C4-2B (cell line): Measurements from ENCODE around the gene CFAP299.

ENCODE experiments used
- H3K27ac ChIP-seq: fragments of 450-650 bp; 2 replicates; pipeline ENCODE4 v1.5.1; 2017
- ZFX ChIP-seq: fragments of 450-650 bp; IDR thresholded peaks from 2 replicates; pipeline ENCODE4 v1.6.1; 2017
- TF ChIP-seq, protein P1 (sequence below): fragments of 450-650 bp; conservative IDR thresholded peaks from 2 replicates; pipeline ENCODE4 v1.5.1; 2017; ENCODE audit warnings: mild to moderate bottlenecking

The CFAP299 gene

DNA sequence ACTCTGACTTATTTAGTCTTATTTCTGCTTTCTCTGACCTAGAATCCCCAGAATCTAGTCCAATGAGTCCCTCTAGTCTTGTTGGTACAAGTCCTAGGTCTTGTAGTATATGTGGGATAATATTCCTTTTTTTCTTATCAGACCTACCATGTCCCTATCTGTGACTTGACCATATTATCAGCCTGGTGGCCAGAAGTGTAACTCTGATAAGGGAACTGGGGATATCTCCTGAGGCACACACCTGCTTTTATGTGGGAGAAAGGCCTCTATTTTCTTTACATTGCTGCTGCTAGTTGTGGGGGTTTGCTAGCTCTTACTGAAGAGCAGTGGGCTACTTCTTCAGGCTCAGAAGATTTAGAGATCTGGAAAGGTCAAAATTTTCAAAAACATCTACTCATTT, 38.6 kb downstream of the CFAP299 start:
- H3K27ac ChIP-seq = no peak overlapping the region
- TF ChIP-seq, protein P1, sequence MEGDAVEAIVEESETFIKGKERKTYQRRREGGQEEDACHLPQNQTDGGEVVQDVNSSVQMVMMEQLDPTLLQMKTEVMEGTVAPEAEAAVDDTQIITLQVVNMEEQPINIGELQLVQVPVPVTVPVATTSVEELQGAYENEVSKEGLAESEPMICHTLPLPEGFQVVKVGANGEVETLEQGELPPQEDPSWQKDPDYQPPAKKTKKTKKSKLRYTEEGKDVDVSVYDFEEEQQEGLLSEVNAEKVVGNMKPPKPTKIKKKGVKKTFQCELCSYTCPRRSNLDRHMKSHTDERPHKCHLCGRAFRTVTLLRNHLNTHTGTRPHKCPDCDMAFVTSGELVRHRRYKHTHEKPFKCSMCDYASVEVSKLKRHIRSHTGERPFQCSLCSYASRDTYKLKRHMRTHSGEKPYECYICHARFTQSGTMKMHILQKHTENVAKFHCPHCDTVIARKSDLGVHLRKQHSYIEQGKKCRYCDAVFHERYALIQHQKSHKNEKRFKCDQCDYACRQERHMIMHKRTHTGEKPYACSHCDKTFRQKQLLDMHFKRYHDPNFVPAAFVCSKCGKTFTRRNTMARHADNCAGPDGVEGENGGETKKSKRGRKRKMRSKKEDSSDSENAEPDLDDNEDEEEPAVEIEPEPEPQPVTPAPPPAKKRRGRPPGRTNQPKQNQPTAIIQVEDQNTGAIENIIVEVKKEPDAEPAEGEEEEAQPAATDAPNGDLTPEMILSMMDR = no peak
- no peak for TF ChIP-seq ZFX

DNA sequence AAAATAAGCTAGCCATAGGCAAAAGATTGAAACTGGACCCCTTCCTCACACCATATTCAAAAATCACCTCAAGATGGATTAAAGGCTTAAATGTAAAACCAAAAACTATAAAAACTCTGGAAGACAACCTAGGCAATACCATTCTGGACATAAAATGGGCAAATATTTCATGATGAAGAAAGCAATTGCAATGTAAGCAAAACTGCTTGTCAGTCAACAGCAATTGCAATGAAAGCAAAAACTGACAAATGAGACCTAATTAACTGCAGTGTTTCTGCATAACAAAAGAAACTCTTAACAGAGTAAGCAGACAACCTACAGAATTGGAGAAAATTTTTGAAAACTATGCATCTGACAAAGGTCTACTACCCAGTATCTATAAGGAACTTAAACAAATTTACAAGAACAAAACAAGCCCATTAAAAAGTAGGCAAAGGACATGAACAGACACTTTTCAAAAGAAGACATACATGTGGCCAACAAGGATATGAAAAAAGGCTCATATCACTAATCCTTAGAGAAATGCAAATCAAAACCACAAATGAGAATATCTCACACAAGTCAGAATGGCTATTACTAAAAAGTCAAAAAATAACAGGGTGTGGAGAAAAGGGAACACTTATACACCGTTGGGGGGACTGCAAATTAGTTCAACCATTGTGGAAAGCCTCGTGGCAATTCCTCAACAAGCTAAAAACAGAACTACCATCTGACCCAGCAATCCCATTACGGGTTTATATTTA, 46.7 kb downstream of the CFAP299 start:
- TF ChIP-seq, protein P1 = no peak
- no peak for TF ChIP-seq ZFX

DNA sequence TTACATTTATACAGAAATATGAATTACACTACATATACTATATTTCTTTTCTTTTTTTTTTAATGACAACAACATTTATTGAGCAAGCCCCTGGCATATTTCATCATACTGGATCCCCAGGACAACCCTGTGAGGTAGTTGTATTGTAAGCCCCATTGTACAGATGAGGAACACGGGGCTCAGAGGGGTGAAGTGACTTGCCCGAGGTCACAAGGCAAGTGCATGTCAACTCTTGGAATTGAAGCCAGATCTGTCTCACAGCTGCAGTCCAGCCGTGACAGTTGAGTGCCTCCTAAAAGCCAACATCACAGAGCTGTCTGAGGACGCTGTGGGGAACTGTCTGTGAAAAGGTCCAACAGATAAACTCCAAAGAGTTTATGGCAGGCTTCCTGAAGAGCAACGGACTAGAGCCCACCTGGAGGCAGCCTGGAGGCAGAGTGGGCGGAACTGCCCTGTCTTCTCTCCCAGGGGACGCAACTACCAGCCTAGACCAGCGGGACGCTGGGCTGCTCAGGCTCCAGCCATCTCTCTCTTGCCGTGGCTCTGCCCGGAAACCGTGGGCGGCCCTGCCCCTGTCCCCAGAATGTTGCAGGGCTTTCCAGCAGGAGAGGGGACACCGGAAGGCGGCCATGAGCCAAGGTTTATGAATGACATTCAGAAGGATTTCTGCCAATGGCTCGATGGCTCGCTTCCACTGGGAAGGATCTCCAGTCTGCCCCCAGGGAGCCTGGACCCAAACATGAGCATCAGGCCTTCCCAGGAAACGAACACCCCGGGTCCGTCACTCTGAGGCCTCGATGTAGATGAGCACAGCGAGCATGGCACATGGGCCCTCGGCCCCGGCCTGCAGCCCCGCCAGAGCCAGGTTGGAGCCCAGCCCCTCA, 50.1 kb downstream of the CFAP299 start:
- H3K27ac ChIP-seq = no peak overlapping the region

More for the DNA sequence above, 46.7 kb downstream of the CFAP299 start:
- H3K27ac ChIP-seq = no peak overlapping the region

DNA sequence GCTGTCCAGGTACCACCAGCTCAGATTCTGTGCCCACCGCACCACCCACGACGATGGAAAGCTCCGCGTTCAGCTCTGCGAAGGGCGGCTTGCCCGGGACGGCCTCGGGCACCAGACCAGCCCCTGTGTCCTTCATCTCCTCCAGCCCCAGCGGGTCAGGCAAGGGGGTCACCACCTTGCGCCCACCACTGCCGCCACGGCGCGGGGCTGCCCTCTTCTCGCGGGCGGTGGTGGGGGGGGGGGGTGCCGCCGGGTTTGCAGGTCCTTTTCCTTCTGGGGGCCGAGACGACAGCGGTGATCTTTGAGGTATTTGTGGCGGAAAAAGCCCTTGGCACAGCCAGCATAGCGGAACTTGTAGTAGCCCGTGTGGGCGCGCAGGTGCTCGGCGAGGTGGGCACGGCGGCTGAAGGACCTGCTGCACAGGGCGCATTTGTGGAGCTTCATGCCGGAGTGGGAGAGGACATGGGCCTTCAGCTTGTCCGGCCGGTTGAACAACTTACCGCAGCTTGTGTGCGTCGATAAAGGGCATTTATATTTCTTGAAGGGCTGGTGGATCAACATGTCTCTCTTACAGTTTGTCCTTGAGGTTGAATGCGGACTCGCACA, 50.9 kb downstream of the CFAP299 start:
- TF ChIP-seq ZFX = no peak
- TF ChIP-seq, protein P1 = no peak
- no peak overlapping the region for H3K27ac ChIP-seq

More for the DNA sequence above, 50.1 kb downstream of the CFAP299 start:
- TF ChIP-seq ZFX = no peak
- TF ChIP-seq, protein P1 = no peak

DNA sequence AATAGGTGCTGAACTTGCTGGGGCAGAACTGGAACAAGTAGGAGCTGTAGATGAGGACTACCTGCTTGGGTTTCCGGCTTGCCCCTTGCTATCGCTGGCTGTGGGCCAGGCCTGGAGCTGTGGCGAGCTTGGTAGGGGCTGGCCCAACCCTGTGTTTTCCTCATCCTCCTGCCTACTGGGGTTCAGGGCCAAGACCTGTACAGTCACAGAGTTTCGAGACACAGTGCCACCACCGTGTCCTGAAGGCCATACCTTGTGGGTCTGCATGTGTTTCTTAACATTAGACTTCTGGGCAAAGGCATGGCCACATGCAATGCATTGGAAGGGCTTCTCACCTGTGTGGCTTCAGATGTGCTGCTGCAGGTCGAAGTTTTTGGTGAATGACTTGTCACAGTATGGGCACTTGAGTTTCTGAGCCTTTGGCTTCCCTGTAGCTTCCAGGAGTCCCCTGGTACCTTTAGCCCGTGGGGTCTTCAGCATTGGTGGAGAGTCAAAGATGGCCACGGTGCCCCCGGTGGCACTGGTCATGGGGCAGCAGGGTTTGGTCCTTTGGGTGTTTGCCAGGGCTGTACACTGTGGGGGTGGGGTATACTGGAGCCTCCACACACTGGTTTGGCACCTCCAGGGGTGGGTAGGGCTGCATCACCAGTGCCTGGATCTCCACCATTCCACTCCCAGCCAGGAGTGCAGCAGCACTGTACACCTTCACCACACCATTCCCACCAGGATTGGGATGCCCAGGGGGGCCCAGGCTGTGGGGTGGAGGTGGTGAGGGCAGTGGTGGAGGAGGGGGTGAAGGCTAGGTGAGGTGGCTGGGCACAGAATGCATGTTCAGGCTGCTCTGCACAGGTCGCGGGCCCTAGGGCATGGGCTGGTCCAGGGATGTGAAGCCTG, 52.1 kb downstream of the CFAP299 start:
- no peak for TF ChIP-seq ZFX
- TF ChIP-seq, protein P1 = no peak
- H3K27ac ChIP-seq = no peak overlapping the region

DNA sequence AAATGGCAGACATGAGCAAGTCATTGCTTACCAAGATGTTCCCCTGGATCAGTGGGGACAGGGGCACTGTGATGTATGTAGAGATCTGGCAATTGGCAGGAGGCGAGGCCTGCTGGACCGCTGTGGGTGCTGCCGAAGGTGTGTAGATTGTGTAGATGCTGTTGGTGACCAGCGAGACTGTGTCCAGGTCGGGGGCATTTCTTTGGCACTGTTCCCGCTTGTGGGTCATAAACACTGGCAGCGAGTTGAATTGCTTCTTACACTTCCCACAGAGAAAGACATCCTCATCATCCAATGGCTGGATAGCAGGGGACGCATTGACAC, 52.7 kb downstream of the CFAP299 start:
- H3K27ac ChIP-seq = no peak overlapping the region
- TF ChIP-seq ZFX = no peak
- TF ChIP-seq, protein P1 = no peak
